IMR-90 (cell line): ENCODE results near the gene LGI4. TPM values are rescaled to one million over a fixed set of nuclear protein-coding genes. Genes with fewer than 3 reads are reported as not detected.

Experiments used
- ATAC-seq: fragments of 200-7000 bp; cut with Tn5 transposase; 2 replicates; pipeline ENCODE4 v1.9.1; 2020; ENCODE audit warnings: low read depth, mild to moderate bottlenecking, moderate library complexity
- BruUV-seq: library from RNA; stranded (reverse); fragments of 400-500 nt; replicated peaks from 2 replicates; lab custom pipeline; 2021; lab: Mats Ljungman, UMichigan
- CTCF ChIA-PET: fragments of 300-600 bp; formaldehyde crosslinking; extraction: SDS; loops from one replicate; lab custom pipeline; 2021; ENCODE audit warnings: antibody characterized with exemption; lab: Yijun Ruan, JAX
- POLR2A ChIA-PET: fragments of 300-600 bp; sonication (Branson Sonifier 250); formaldehyde crosslinking; loops from one replicate; lab custom pipeline; 2022; ENCODE audit warnings: antibody characterized with exemption; ENCODE audit not compliant: unreplicated experiment; lab: Charles Lee
- DNase-seq: peaks from one replicate; pipeline ENCODE4 v3.0.0; 2013
- H2AFZ ChIP-seq: replicated peaks from 2 replicates; pipeline ENCODE3; 2013; ENCODE audit warnings: low read length, mild to moderate bottlenecking; ENCODE audit not compliant: poor library complexity
- H2AK5ac ChIP-seq: 2 replicates; pipeline ENCODE4 v1.6.1; 2013; ENCODE audit warnings: low read depth, low read length, inconsistent platforms
- H2AK9ac ChIP-seq: replicated peaks from 2 replicates; pipeline ENCODE3; 2013; ENCODE audit warnings: mild to moderate bottlenecking, low read depth, low read length, moderate library complexity; ENCODE audit not compliant: poor library complexity
- H2BK120ac ChIP-seq: 2 replicates; pipeline ENCODE4 v1.6.1; 2013; ENCODE audit warnings: low read depth, low read length, inconsistent platforms
- H2BK15ac ChIP-seq: 3 replicates; pipeline ENCODE4 v1.6.1; 2013; ENCODE audit warnings: low read depth, low read length, inconsistent platforms
- H2BK20ac ChIP-seq: 2 replicates; pipeline ENCODE4 v1.6.1; 2013; ENCODE audit warnings: low read depth, mild to moderate bottlenecking, inconsistent platforms, low read length, moderate library complexity
- H2BK5ac ChIP-seq: 2 replicates; pipeline ENCODE4 v1.6.1; 2013; ENCODE audit warnings: mild to moderate bottlenecking, low read depth, low read length, inconsistent platforms; ENCODE audit not compliant: poor library complexity, severe bottlenecking
- H3K14ac ChIP-seq: replicated peaks from 2 replicates; pipeline ENCODE4 v1.6.1; 2013; ENCODE audit warnings: low read depth, low read length, inconsistent platforms
- H3K18ac ChIP-seq: 2 replicates; pipeline ENCODE4 v1.6.1; 2013; ENCODE audit warnings: low read depth, low read length, control low read depth
- H3K23ac ChIP-seq: 2 replicates; pipeline ENCODE4 v1.6.1; 2013; ENCODE audit warnings: low read depth, low read length, inconsistent platforms
- H3K27ac ChIP-seq: 2 replicates; pipeline ENCODE4 v1.5.1; 2013; ENCODE audit warnings: mild to moderate bottlenecking, control low read depth, low read length; ENCODE audit not compliant: insufficient read depth
- H3K27me3 ChIP-seq: 2 replicates; pipeline ENCODE4 v1.6.1; 2013; ENCODE audit warnings: low read length; ENCODE audit not compliant: control insufficient read depth, insufficient read depth
- H3K36me3 ChIP-seq: 2 replicates; pipeline ENCODE4 v1.6.1; 2013; ENCODE audit warnings: low read length, mixed read lengths; ENCODE audit not compliant: control insufficient read depth, insufficient read depth
- H3K4ac ChIP-seq: 2 replicates; pipeline ENCODE4 v1.6.1; 2013; ENCODE audit warnings: low read depth, low read length, inconsistent platforms
- H3K4me1 ChIP-seq: 2 replicates; pipeline ENCODE4 v1.6.1; 2013; ENCODE audit warnings: low read length, mixed read lengths; ENCODE audit not compliant: control insufficient read depth, insufficient read depth
- H3K4me2 ChIP-seq: 2 replicates; pipeline ENCODE4 v1.6.1; 2013; ENCODE audit warnings: low read depth, mild to moderate bottlenecking, control low read depth, low read length, moderate library complexity
- H3K4me3 ChIP-seq: 2 replicates; pipeline ENCODE4 v1.5.1; 2013; ENCODE audit warnings: low read depth, mild to moderate bottlenecking, control low read depth, low read length, moderate library complexity; ENCODE audit not compliant: insufficient read depth
- H3K56ac ChIP-seq: 2 replicates; pipeline ENCODE4 v1.6.1; 2013; ENCODE audit warnings: low read length, inconsistent platforms; ENCODE audit not compliant: insufficient read depth; ENCODE audit errors: extremely low read depth
- H3K79me1 ChIP-seq, 2 experiments: 2 replicates each; pipeline ENCODE4 v1.6.1; 2013; ENCODE audit warnings: low read length in 2 of 2, inconsistent platforms in 1 of 2, low read depth in 1 of 2
- H3K9ac ChIP-seq: 2 replicates; pipeline ENCODE4 v1.6.1; 2013; ENCODE audit warnings: low read depth, low read length, control low read depth
- H3K9me1 ChIP-seq: 2 replicates; pipeline ENCODE4 v1.6.1; 2013; ENCODE audit warnings: low read length, inconsistent platforms; ENCODE audit not compliant: insufficient read depth
- H3K9me3 ChIP-seq: 2 replicates; pipeline ENCODE4 v1.6.1; 2013; ENCODE audit warnings: low read length; ENCODE audit not compliant: control insufficient read depth, insufficient read depth
- H4K20me1 ChIP-seq: 2 replicates; pipeline ENCODE4 v1.6.1; 2013; ENCODE audit warnings: low read length, inconsistent platforms; ENCODE audit not compliant: insufficient read depth
- H4K5ac ChIP-seq: 2 replicates; pipeline ENCODE4 v1.6.1; 2013; ENCODE audit warnings: mild to moderate bottlenecking, low read depth, low read length, control low read depth
- H4K8ac ChIP-seq, 2 experiments: 2 replicates each; pipeline ENCODE4 v1.6.1; 2013; ENCODE audit warnings: low read depth in 2 of 2, low read length in 2 of 2, control low read depth in 1 of 2, inconsistent platforms in 1 of 2
- H4K91ac ChIP-seq: 2 replicates; pipeline ENCODE4 v1.6.1; 2013; ENCODE audit warnings: low read depth, low read length, inconsistent platforms; ENCODE audit not compliant: insufficient read depth
- CEBPB ChIP-seq: IDR thresholded peaks from 2 replicates; pipeline ENCODE4 v1.6.1; 2012; ENCODE audit warnings: low read depth, low read length, improper control_type of control experiment
- CHD1 ChIP-seq: IDR thresholded peaks from 2 replicates; pipeline ENCODE4 v1.6.1; 2012; ENCODE audit warnings: low read depth, low read length, improper control_type of control experiment
- FOS ChIP-seq: fragments of 150-350 bp; IDR thresholded peaks from 2 replicates; pipeline ENCODE4 v1.6.1; 2016; ENCODE audit warnings: low read depth, low read length
- MAZ ChIP-seq: IDR thresholded peaks from 2 replicates; pipeline ENCODE4 v1.6.1; 2012; ENCODE audit warnings: low read depth, mild to moderate bottlenecking, low read length, improper control_type of control experiment, moderate library complexity, borderline replicate concordance
- NFE2L2 ChIP-seq: fragments of 150-350 bp; IDR thresholded peaks from 2 replicates; pipeline ENCODE4 v1.6.1; 2016; ENCODE audit warnings: low read depth, mild to moderate bottlenecking, low read length
- POLR2A ChIP-seq: IDR thresholded peaks from 2 replicates; pipeline ENCODE4 v1.6.1; 2012; ENCODE audit warnings: mild to moderate bottlenecking, low read depth, low read length
- RCOR1 ChIP-seq: IDR thresholded peaks from 2 replicates; pipeline ENCODE4 v1.6.1; 2012; ENCODE audit warnings: mild to moderate bottlenecking, low read length, improper control_type of control experiment; ENCODE audit not compliant: insufficient replicate concordance
- RFX5 ChIP-seq: IDR thresholded peaks from 2 replicates; pipeline ENCODE4 v1.8.0; 2012; ENCODE audit warnings: low read depth, mild to moderate bottlenecking, low read length, moderate library complexity
- WGBS, 2 experiments: methylation state at CpG; one replicate each; pipeline versions ENCODE4 v1.1.5 to v1.1.7; 2013; ENCODE audit warnings: missing lambda C conversion rate in 2 of 2; ENCODE audit not compliant: insufficient read length in 1 of 2; ENCODE audit errors: extremely low coverage in 2 of 2; 5-methylcytosine and 5-hydroxymethylcytosine counted together
- dilution Hi-C: fragments of 300-500 bp; cut with HindIII; formaldehyde crosslinking; loops from one replicate; pipeline ENCODE4 v1.14.3; 2018; ENCODE audit warnings: low sequenced_read_pairs; ENCODE audit not compliant: unreplicated experiment
- in situ Hi-C: fragments of 300-500 bp; cut with MboI; formaldehyde crosslinking; loops from 3 replicates; pipeline ENCODE4 v1.14.3; 2019; ENCODE audit warnings: low sequenced_read_pairs, inconsistent platforms, mixed read lengths
- intact Hi-C: fragments of 100-400 bp; cut with micrococcal nuclease; formaldehyde crosslinking; loops from 2 replicates; pipeline ENCODE4 v1.10.0; 2022
- polyA plus RNA-seq, 3 experiments: library from polyadenylated mRNA; depleted of rRNA; stranded (reverse); fragments of >200 nt; gene quantifications; 2 replicates each; pipeline ENCODE4 v1.2.3, GENCODE V29; 2012; ENCODE audit warnings: low replicate concordance in 1 of 3
- total RNA-seq: library from RNA; depleted of rRNA; stranded (reverse); fragments of >200 nt; gene quantifications from 2 replicates; pipeline ENCODE4 v1.2.3, GENCODE V29; 2012
- TF ChIP-seq, protein P1 (sequence below): fragments of 150-350 bp; IDR thresholded peaks from 2 replicates; pipeline ENCODE4 v1.6.1; 2016; ENCODE audit warnings: low read depth, mild to moderate bottlenecking, low read length, moderate library complexity, borderline replicate concordance

LGI4 gene
- total and polyA plus RNA-seq, 2 of the 4 experiments (the other 2 are of a cell fraction) = 0.10 TPM; not detected in 1

DNA sequence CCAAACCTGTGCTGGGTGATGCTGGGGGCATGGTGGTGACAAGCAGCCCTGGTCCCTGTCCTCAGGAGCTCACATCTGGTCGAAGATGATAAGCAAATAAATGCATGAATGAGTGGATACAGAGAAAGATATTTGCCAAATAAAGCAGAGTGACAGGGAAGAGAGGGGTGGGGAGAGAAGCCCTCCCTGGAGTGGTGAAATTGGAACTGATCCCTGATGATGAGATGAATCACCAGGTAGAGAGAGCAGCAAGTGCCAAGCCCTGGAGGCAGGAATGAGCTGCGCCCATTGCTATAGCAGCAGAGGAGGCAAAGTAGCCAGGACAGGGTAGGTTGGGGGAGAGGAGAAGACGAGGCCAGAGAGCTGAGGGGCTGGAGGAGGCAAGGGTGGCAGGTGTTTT lies 33.3 kb upstream of the LGI4 start:
- Histone ChIP-seq H3K23ac (no peak overlapping the region), H4K91ac (no peak overlapping the region), H2AK5ac (no peak overlapping the region), H3K4me3 (no peak overlapping the region), H3K9ac (no peak overlapping the region), H3K27me3 (no peaks in the 10 kb centered on the region), H3K4ac (no peak overlapping the region), H2BK15ac (no peak overlapping the region), H3K9me1 (no peaks in the 10 kb centered on the region), H2AK9ac (peak overlapping the region; percentile 63), H3K27ac (no peak overlapping the region), H3K79me1 (peaks cover 0 to 5% of the 10 kb centered on the region in 2 experiments; a peak in 2 of 4 replicates), H4K5ac (no peak overlapping the region), H2BK5ac (no peak overlapping the region), H2AFZ (no peak overlapping the region), H4K8ac (no peak overlapping the region), H3K4me2 (no peak overlapping the region), H3K4me1 (no peaks in the 10 kb centered on the region), H3K36me3 (peaks cover 35% of the 10 kb centered on the region), H2BK120ac (no peak overlapping the region), H2BK20ac (no peak overlapping the region), H3K56ac (no peak overlapping the region), H3K14ac (no peak overlapping the region), H3K9me3 (peaks cover 20% of the 10 kb centered on the region), H4K20me1 (no peaks in the 10 kb centered on the region), H3K18ac (no peak overlapping the region)
- dilution Hi-C loops (no loop called here), in situ Hi-C loops (no loop called here), intact Hi-C loops (no loop called here)
- ATAC-seq (no peak), DNase-seq (no peak)
- BruUV-seq = no TSS peak
- ChIA-PET CTCF (no interaction called here), POLR2A (interaction anchor here (0.5 kb wide), 1 partner anchor 10 kb away, joined by 9 read pairs; no protein-coding TSS in a partner anchor)
- WGBS, 2 experiments = 63% methylated on average over 1 of the region's 3 CpGs; no CpG with 5 or more reads in 1 of the 2 experiments
- TF ChIP-seq CEBPB (no peak), POLR2A (no peak), CHD1 (no peak), NFE2L2 (no peak), FOS (no peak), RCOR1 (no peak), RFX5 (no peak), MAZ (no peak)
- TF ChIP-seq, protein P1, sequence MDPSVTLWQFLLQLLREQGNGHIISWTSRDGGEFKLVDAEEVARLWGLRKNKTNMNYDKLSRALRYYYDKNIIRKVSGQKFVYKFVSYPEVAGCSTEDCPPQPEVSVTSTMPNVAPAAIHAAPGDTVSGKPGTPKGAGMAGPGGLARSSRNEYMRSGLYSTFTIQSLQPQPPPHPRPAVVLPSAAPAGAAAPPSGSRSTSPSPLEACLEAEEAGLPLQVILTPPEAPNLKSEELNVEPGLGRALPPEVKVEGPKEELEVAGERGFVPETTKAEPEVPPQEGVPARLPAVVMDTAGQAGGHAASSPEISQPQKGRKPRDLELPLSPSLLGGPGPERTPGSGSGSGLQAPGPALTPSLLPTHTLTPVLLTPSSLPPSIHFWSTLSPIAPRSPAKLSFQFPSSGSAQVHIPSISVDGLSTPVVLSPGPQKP = no peak
